HUES64 (cell line): ENCODE measurements around the gene SLC4A3.
"Not testable (repeated sequence)": the region's sequence is repeated elsewhere in the genome, so short reads cannot be mapped to it uniquely, and the experiment has no call there.

Experiments
- H3K27ac ChIP-seq: 2 replicates; pipeline ENCODE4 v1.7.0; 2013; ENCODE audit warnings: low read depth, low read length, inconsistent platforms
- H3K27me3 ChIP-seq: 2 replicates; pipeline ENCODE4 v1.6.1; 2013; ENCODE audit warnings: mild to moderate bottlenecking, low read length; ENCODE audit not compliant: insufficient read depth
- H3K36me3 ChIP-seq: 2 replicates; pipeline ENCODE4 v1.6.1; 2013; ENCODE audit warnings: mild to moderate bottlenecking, low read length; ENCODE audit not compliant: insufficient read depth
- H3K4me1 ChIP-seq: 2 replicates; pipeline ENCODE4 v1.6.1; 2013; ENCODE audit warnings: mild to moderate bottlenecking, low read length, moderate library complexity; ENCODE audit not compliant: insufficient read depth
- H3K4me3 ChIP-seq: 2 replicates; pipeline ENCODE4 v1.5.1; 2013; ENCODE audit warnings: mild to moderate bottlenecking, low read length, moderate library complexity
- H3K9ac ChIP-seq: 2 replicates; pipeline ENCODE4 v1.6.1; 2013; ENCODE audit warnings: mild to moderate bottlenecking, low read depth, low read length
- H3K9me3 ChIP-seq: 2 replicates; pipeline ENCODE4 v1.6.1; 2013; ENCODE audit warnings: low read depth, low read length; ENCODE audit not compliant: insufficient read depth
- WGBS: fragments of 150-250, 120-280 bp; methylation state at CpG from one replicate; pipeline ENCODE4 v1.1.7; 2013; ENCODE audit warnings: missing lambda C conversion rate; 5-methylcytosine and 5-hydroxymethylcytosine counted together

SLC4A3 gene

DNA sequence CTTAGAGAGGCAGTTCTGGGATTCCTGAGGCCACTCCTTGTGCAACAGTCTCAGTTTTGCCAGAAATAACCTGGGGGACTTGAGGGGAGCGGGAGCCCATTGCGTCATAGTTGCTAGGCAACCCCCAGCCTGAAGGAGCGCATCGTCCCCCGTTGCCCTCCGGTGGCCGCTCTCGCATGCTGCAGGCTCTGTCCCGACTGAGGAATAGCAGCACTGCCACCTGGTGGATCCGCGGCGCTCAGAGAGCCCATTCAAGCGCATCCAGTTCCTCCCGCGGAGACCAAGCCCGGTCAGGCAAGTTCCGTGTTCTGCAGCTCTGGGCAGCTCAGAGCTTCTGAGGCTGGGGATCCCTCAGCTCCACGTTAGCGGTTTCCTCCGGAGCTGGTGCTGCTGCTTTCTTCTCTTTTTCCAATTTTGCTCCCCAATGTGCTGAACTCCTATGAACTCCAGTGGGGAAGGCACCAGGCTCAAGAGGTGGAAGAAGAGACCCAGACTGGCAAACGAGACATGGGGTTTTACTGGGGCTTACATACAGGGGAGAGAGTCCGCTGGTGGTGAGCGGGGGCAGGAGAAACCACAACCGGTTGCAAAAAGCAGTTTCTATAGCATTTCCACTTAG lies 15.1 kb downstream of the SLC4A3 start:
- 16% methylated on average over 24 of the region's 24 CpGs for WGBS
- Histone ChIP-seq H3K9me3 (no peaks in the 10 kb centered on the region), H3K9ac (no peak overlapping the region), H3K4me1 (peaks cover 20% of the 10 kb centered on the region; the same call in 1 of the 2 replicates), H3K27me3 (peaks cover 7% of the 10 kb centered on the region; the same call in 1 of the 2 replicates), H3K27ac (no peak overlapping the region), H3K4me3 (no peak overlapping the region), H3K36me3 (no peaks in the 10 kb centered on the region)

DNA sequence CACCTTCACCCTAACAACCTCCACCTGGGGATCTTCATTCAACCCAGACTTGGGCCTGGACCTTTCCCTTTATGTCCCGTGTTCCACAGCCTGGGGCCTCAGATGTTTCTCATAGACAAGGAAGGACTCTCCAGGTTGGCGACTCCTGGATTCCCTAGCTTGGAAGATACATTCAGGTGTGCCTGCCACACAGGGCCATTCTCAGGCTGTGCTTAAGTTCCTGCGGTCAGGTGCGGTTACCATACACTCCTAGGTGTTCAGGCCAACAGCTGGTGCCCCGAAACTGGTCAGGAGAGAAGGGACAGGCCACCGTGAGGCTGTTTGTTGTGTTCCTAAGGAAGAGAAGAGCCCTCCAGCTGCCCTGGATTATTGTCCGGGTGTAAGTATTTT lies 15.6 kb downstream of the SLC4A3 start:
- WGBS = 94% methylated on average over 7 of the region's 7 CpGs
- H3K9ac ChIP-seq = no peak overlapping the region
- no peak overlapping the region for H3K4me3 ChIP-seq
- H3K27ac ChIP-seq = no peak overlapping the region
- H3K36me3 ChIP-seq = no peaks in the 10 kb centered on the region
- peaks cover 20% of the 10 kb centered on the region; the same call in 1 of the 2 replicates for H3K4me1 ChIP-seq
- H3K9me3 ChIP-seq = no peaks in the 10 kb centered on the region
- peaks cover 7% of the 10 kb centered on the region; the same call in 1 of the 2 replicates for H3K27me3 ChIP-seq

DNA sequence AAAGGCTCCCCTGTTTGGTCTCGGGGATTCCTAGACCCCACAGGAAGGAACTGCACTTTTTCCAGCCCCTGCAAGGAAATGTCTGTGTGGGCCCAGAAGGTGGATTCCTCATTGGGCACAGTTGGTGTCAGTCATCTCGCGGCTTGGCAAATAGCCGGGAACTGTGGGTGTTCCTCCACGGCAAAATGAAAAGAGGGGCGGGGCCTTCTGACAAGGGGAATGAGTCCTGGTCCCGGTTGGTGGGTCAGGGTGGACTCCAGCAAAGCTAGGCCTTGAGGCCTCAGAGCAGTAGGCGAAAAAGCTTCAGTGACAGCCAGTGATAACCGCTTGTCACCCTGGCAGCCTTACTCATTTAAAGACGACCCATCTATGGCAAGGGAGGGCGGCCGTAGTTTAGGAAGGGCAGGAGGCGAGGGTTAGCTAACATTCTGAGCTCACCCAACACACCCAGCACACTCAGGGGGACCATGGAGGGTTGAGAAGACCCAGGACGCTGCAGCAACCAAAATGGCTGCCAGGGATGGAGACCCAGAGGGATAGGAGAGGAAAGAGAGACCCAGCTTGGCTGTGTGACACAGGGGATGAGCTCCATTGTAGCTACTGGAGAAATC lies 16.5 kb downstream of the SLC4A3 start:
- Histone ChIP-seq H3K9ac (no peak overlapping the region), H3K27ac (no peak overlapping the region), H3K4me1 (peaks cover 20% of the 10 kb centered on the region; the same call in 1 of the 2 replicates), H3K36me3 (no peaks in the 10 kb centered on the region), H3K27me3 (peaks cover 7% of the 10 kb centered on the region; the same call in 1 of the 2 replicates), H3K4me3 (no peak overlapping the region), H3K9me3 (no peaks in the 10 kb centered on the region)
- 92% methylated on average over 14 of the region's 14 CpGs for WGBS

DNA sequence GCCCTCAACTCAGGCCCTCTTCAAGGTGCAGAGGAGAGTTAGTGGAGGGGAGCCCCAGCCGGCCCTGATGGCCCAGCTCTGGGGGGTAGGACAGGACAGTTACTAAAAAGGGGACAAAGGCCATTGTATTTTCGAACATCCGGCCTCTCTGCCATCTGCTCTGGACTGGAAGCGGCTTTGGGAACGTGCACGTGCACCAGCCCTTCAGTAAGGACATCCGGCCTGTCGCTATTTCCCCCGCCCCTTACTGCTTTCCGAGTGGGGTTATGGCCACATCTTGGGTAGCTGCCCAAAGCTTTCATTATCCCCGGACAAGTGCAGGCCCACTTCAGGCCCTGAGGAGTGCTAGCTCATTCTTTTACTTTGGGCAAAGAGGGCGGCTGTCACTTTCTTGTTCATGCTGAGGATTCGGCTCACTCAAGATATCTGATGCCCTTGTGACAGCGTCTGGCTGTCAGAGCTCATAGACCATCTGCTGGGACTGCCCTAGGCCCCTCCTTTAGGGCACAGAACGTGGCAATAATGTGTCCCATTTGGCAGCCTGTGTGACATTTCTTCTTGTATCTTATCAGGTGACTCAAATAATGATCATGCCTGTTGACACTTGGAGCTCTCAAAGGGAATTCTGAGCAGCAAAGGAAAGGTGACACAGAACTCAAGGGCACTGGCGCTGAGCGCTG lies 17.5 kb downstream of the SLC4A3 start:
- H3K9ac ChIP-seq = no peak overlapping the region; the same call in 1 of the 2 replicates
- H3K27me3 ChIP-seq = peaks cover 7% of the 10 kb centered on the region; the same call in 1 of the 2 replicates
- peaks cover 20% of the 10 kb centered on the region; the same call in 1 of the 2 replicates for H3K4me1 ChIP-seq
- H3K36me3 ChIP-seq = no peaks in the 10 kb centered on the region
- H3K27ac ChIP-seq = no peak overlapping the region
- no peak overlapping the region for H3K4me3 ChIP-seq
- WGBS = 85% methylated on average over 17 of the region's 17 CpGs
- H3K9me3 ChIP-seq = no peaks in the 10 kb centered on the region

DNA sequence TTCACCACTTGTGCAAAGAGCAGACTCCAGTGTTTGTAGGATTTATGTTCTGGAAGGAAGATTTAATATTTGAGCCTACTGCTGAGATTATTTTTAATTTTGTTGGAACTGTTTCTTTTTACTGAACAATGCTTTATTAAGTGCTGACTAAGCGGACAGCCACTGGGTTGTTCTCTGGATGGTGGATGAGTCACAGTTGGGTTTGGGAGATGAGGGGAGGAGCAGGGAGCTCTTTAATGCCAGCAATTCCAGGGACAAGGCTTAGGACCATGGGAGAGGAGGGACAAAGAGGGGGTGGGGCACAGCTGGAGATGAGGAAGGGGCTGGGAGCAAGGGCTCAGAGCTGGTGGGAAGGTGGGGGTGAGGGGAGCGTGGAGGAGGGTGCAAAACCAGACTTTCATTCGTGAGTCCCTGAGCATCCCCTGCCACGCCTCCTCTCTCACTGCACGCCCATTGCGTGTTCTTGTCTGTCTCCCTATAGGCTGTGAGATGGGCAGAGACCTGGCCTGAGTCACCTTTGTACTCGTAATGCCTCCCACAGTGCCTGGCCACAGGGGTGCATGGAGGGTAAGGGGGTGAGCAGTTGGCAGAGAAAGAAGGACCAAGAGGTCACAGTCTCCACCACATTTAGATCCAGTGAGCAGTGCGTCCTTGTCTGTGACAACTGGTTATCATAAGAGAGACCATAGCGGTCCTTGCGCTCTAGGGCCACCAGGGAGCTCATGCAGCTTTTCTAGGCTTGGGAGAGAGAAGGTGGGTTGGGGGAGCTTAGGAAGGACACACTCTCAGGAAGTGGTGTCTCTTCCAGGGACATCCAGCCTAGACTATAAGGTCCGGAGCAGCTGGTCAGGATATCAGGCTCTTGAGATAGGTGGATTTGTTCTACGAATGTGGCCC lies 18.4 kb downstream of the SLC4A3 start:
- Histone ChIP-seq H3K27ac (no peak overlapping the region), H3K27me3 (peaks cover 7% of the 10 kb centered on the region; the same call in 1 of the 2 replicates), H3K36me3 (no peaks in the 10 kb centered on the region), H3K4me3 (no peak overlapping the region), H3K4me1 (peaks cover 20% of the 10 kb centered on the region; the same call in 1 of the 2 replicates), H3K9ac (no peak overlapping the region; the same call in 1 of the 2 replicates), H3K9me3 (no peaks in the 10 kb centered on the region)
- 66% methylated on average over 11 of the region's 12 CpGs for WGBS

DNA sequence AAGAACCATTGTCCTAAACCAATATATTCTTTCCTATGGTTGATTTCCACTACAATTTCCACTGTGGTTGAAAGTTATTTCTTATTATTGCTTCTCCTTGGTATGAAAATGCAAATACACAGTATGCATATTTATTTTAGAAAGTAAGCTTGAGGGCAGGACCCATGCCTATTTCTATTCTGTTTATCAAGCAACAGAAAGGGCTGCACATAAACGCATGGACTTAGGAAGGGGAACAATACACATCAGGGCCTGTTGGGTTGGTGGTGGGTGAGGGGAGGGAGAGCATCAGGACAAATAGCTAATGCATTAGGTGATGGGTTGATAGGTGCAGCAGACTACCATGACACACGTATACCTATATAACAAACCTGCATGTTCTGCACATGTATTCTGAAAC lies 20.7 kb downstream of the SLC4A3 start:
- Histone ChIP-seq H3K27me3 (peaks cover 2% of the 10 kb centered on the region; the same call in 1 of the 2 replicates), H3K9ac (no peak overlapping the region), H3K4me1 (peaks cover 18% of the 10 kb centered on the region; the same call in 1 of the 2 replicates), H3K4me3 (no peak overlapping the region), H3K9me3 (no peaks in the 10 kb centered on the region), H3K36me3 (no peaks in the 10 kb centered on the region), H3K27ac (no peak overlapping the region)
- WGBS = 88% methylated on average over 1 of the region's 2 CpGs

- H3K27me3 ChIP-seq = no peaks in the 10 kb centered on the region
- no peaks in the 10 kb centered on the region for H3K36me3 ChIP-seq
- peaks cover 18% of the 10 kb centered on the region; the same call in 1 of the 2 replicates for H3K4me1 ChIP-seq
- no peak overlapping the region for H3K4me3 ChIP-seq
- WGBS = 90% methylated on average over 4 of the region's 4 CpGs
- H3K27ac ChIP-seq = no peak overlapping the region
- H3K9me3 ChIP-seq = no peaks in the 10 kb centered on the region
- no peak overlapping the region for H3K9ac ChIP-seq
Measured at GRCh38 chr2:219648963-219649362, 21.5 kb downstream of the SLC4A3 start.

GRCh38 chr2:219650426-219651248 lies 23.2 kb downstream of the SLC4A3 start:
- Histone ChIP-seq H3K9me3 (no peaks in the 10 kb centered on the region), H3K36me3 (no peaks in the 10 kb centered on the region), H3K4me1 (peaks cover 12% of the 10 kb centered on the region; the same call in 1 of the 2 replicates), H3K27me3 (no peaks in the 10 kb centered on the region), H3K27ac (no peak overlapping the region), H3K9ac (no peak overlapping the region), H3K4me3 (no peak overlapping the region)
- WGBS = 77% methylated on average over 8 of the region's 8 CpGs

GRCh38 chr2:219651656-219652055 lies 24.2 kb downstream of the SLC4A3 start:
- not testable (repeated sequence) for H3K27ac ChIP-seq, H3K4me3 ChIP-seq, H3K27me3 ChIP-seq, H3K36me3 ChIP-seq, H3K9ac ChIP-seq, H3K9me3 ChIP-seq, H3K4me1 ChIP-seq
- WGBS = 74% methylated on average over 5 of the region's 6 CpGs

DNA sequence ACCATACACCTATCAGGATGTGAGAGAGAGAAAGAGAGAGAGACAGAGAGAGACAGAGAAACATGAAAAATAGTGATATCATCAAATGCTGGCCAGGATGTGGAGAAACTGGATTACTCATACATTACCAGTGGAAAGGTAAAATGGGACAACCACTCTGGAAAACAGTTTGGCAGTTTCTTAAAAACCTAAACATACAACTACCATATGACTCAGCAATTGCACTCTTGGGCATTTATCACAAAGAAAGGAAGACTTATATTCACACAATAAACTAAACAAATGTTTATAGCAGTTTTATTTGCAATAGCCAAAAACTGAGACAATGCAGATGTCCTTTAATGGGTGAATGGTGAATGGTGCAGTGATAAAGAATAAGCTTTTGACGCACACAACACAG lies 29.1 kb downstream of the SLC4A3 start:
- WGBS = 100% methylated on average over 1 of the region's 1 CpG
- Histone ChIP-seq H3K27ac (no peak overlapping the region), H3K36me3 (no peaks in the 10 kb centered on the region), H3K27me3 (no peaks in the 10 kb centered on the region), H3K4me1 (no peaks in the 10 kb centered on the region), H3K4me3 (no peak overlapping the region), H3K9me3 (peaks cover 10% of the 10 kb centered on the region; the same call in 1 of the 2 replicates), H3K9ac (no peak overlapping the region)
